ENCODE results near the gene SGPP1.
"Not testable (repeated sequence)": the region's sequence is repeated elsewhere in the genome, so short reads cannot be mapped to it uniquely, and the experiment has no call there.

The SGPP1 gene

GRCh38 chr14:63676615-63677014, 51.2 kb downstream of the SGPP1 start:
- Histone ChIP-seq H3K4me3 (ENCODE audit: insufficient read depth, low read depth, low read length) (no peak overlapping the region), H3K27me3 (ENCODE audit: control insufficient read depth, insufficient read depth, low read length, poor library complexity, severe bottlenecking) (no peaks in the 10 kb centered on the region), H3K27ac (ENCODE audit: insufficient read depth, low read depth, low read length, poor library complexity, severe bottlenecking) (no peak overlapping the region), H3K36me3 (ENCODE audit: control insufficient read depth, insufficient read depth, low read length) (no peaks in the 10 kb centered on the region), H3K4me1 (ENCODE audit: control insufficient read depth, insufficient read depth, low read length) (no peaks in the 10 kb centered on the region), H3K9me3 (ENCODE audit: control insufficient read depth, low read length) (no peaks in the 10 kb centered on the region)
- WGBS, 2 experiments = 96 to 98% methylated on average over 3 of the region's 3 CpGs

- no peak overlapping the region for H3K27ac ChIP-seq (ENCODE audit: insufficient read depth, low read depth, low read length, poor library complexity, severe bottlenecking)
- H3K4me1 ChIP-seq (ENCODE audit: control insufficient read depth, insufficient read depth, low read length) = no peaks in the 10 kb centered on the region
- WGBS, 2 experiments = 86 to 87% methylated on average over 7 of the region's 7 CpGs
- H3K36me3 ChIP-seq (ENCODE audit: control insufficient read depth, insufficient read depth, low read length) = no peaks in the 10 kb centered on the region
- H3K4me3 ChIP-seq (ENCODE audit: insufficient read depth, low read depth, low read length) = no peak overlapping the region
- no peaks in the 10 kb centered on the region for H3K9me3 ChIP-seq (ENCODE audit: control insufficient read depth, low read length)
- no peaks in the 10 kb centered on the region for H3K27me3 ChIP-seq (ENCODE audit: control insufficient read depth, insufficient read depth, low read length, poor library complexity, severe bottlenecking)
These were observed 53.9 kb downstream of the SGPP1 start for GRCh38 chr14:63673886-63674497.

- Histone ChIP-seq H3K9me3 (ENCODE audit: control insufficient read depth, low read length) (no peaks in the 10 kb centered on the region), H3K36me3 (ENCODE audit: control insufficient read depth, insufficient read depth, low read length) (no peaks in the 10 kb centered on the region), H3K27ac (ENCODE audit: insufficient read depth, low read depth, low read length, poor library complexity, severe bottlenecking) (no peak overlapping the region), H3K4me3 (ENCODE audit: insufficient read depth, low read depth, low read length) (no peak overlapping the region), H3K27me3 (ENCODE audit: control insufficient read depth, insufficient read depth, low read length, poor library complexity, severe bottlenecking) (no peaks in the 10 kb centered on the region), H3K4me1 (ENCODE audit: control insufficient read depth, insufficient read depth, low read length) (no peaks in the 10 kb centered on the region)
- 89 to 90% methylated on average over 5 of the region's 5 CpGs for WGBS, 2 experiments
These were observed 54.6 kb downstream of the SGPP1 start for GRCh38 chr14:63673255-63673654.

GRCh38 chr14:63672417-63673180, 55.3 kb downstream of the SGPP1 start:
- Histone ChIP-seq H3K27ac (ENCODE audit: insufficient read depth, low read depth, low read length, poor library complexity, severe bottlenecking) (no peak overlapping the region), H3K27me3 (ENCODE audit: control insufficient read depth, insufficient read depth, low read length, poor library complexity, severe bottlenecking) (no peaks in the 10 kb centered on the region), H3K4me1 (ENCODE audit: control insufficient read depth, insufficient read depth, low read length) (no peaks in the 10 kb centered on the region), H3K36me3 (ENCODE audit: control insufficient read depth, insufficient read depth, low read length) (no peaks in the 10 kb centered on the region), H3K9me3 (ENCODE audit: control insufficient read depth, low read length) (no peaks in the 10 kb centered on the region), H3K4me3 (ENCODE audit: insufficient read depth, low read depth, low read length) (no peak overlapping the region)
- WGBS, 2 experiments = 87 to 89% methylated on average over 7 of the region's 7 CpGs

- 84 to 88% methylated on average over 3 of the region's 3 CpGs for WGBS, 2 experiments
- no peak overlapping the region for H3K4me3 ChIP-seq (ENCODE audit: insufficient read depth, low read depth, low read length)
These were observed 55.9 kb downstream of the SGPP1 start for GRCh38 chr14:63671987-63672386.

GRCh38 chr14:63670692-63671091, 57.2 kb downstream of the SGPP1 start:
- Histone ChIP-seq H3K27ac (ENCODE audit: insufficient read depth, low read depth, low read length, poor library complexity, severe bottlenecking) (no peak overlapping the region), H3K9me3 (ENCODE audit: control insufficient read depth, low read length) (no peaks in the 10 kb centered on the region), H3K4me1 (ENCODE audit: control insufficient read depth, insufficient read depth, low read length) (no peaks in the 10 kb centered on the region), H3K27me3 (ENCODE audit: control insufficient read depth, insufficient read depth, low read length, poor library complexity, severe bottlenecking) (no peaks in the 10 kb centered on the region), H3K4me3 (ENCODE audit: insufficient read depth, low read depth, low read length) (no peak overlapping the region), H3K36me3 (ENCODE audit: control insufficient read depth, insufficient read depth, low read length) (no peaks in the 10 kb centered on the region)

More at GRCh38 chr14:63671987-63672386, 55.9 kb downstream of the SGPP1 start:
- Histone ChIP-seq H3K36me3 (ENCODE audit: control insufficient read depth, insufficient read depth, low read length) (no peaks in the 10 kb centered on the region), H3K9me3 (ENCODE audit: control insufficient read depth, low read length) (no peaks in the 10 kb centered on the region), H3K27ac (ENCODE audit: insufficient read depth, low read depth, low read length, poor library complexity, severe bottlenecking) (no peak overlapping the region), H3K4me1 (ENCODE audit: control insufficient read depth, insufficient read depth, low read length) (no peaks in the 10 kb centered on the region), H3K27me3 (ENCODE audit: control insufficient read depth, insufficient read depth, low read length, poor library complexity, severe bottlenecking) (no peaks in the 10 kb centered on the region)

GRCh38 chr14:63666335-63666734, 61.5 kb downstream of the SGPP1 start:
- Histone ChIP-seq H3K9me3 (ENCODE audit: control insufficient read depth, low read length) (no peaks in the 10 kb centered on the region), H3K27me3 (ENCODE audit: control insufficient read depth, insufficient read depth, low read length, poor library complexity, severe bottlenecking) (no peaks in the 10 kb centered on the region), H3K27ac (ENCODE audit: insufficient read depth, low read depth, low read length, poor library complexity, severe bottlenecking) (no peak overlapping the region), H3K4me3 (ENCODE audit: insufficient read depth, low read depth, low read length) (no peak overlapping the region), H3K36me3 (ENCODE audit: control insufficient read depth, insufficient read depth, low read length) (no peaks in the 10 kb centered on the region), H3K4me1 (ENCODE audit: control insufficient read depth, insufficient read depth, low read length) (no peaks in the 10 kb centered on the region)
- WGBS, 2 experiments = 79 to 83% methylated on average over 1 of the region's 1 CpG

GRCh38 chr14:63663428-63664341, 64.2 kb downstream of the SGPP1 start:
- no peak overlapping the region for H3K4me3 ChIP-seq (ENCODE audit: insufficient read depth, low read depth, low read length)
- no peak overlapping the region for H3K27ac ChIP-seq (ENCODE audit: insufficient read depth, low read depth, low read length, poor library complexity, severe bottlenecking)
- no peaks in the 10 kb centered on the region for H3K9me3 ChIP-seq (ENCODE audit: control insufficient read depth, low read length)
- H3K4me1 ChIP-seq (ENCODE audit: control insufficient read depth, insufficient read depth, low read length) = no peaks in the 10 kb centered on the region
- H3K36me3 ChIP-seq (ENCODE audit: control insufficient read depth, insufficient read depth, low read length) = no peaks in the 10 kb centered on the region
- H3K27me3 ChIP-seq (ENCODE audit: control insufficient read depth, insufficient read depth, low read length, poor library complexity, severe bottlenecking) = no peaks in the 10 kb centered on the region
- 93% methylated on average over 12 of the region's 12 CpGs for WGBS, 2 experiments

GRCh38 chr14:63662776-63663175, 65.1 kb downstream of the SGPP1 start:
- Histone ChIP-seq H3K27me3 (ENCODE audit: control insufficient read depth, insufficient read depth, low read length, poor library complexity, severe bottlenecking) (no peaks in the 10 kb centered on the region), H3K9me3 (ENCODE audit: control insufficient read depth, low read length) (no peaks in the 10 kb centered on the region)
- 95 to 97% methylated on average over 8 of the region's 8 CpGs for WGBS, 2 experiments

GRCh38 chr14:63661881-63662280, 66.0 kb downstream of the SGPP1 start:
- not testable (repeated sequence) for H3K36me3 ChIP-seq (ENCODE audit: control insufficient read depth, insufficient read depth, low read length); H3K4me3 ChIP-seq (ENCODE audit: insufficient read depth, low read depth, low read length); H3K27me3 ChIP-seq (ENCODE audit: control insufficient read depth, insufficient read depth, low read length, poor library complexity, severe bottlenecking); H3K4me1 ChIP-seq (ENCODE audit: control insufficient read depth, insufficient read depth, low read length); H3K27ac ChIP-seq (ENCODE audit: insufficient read depth, low read depth, low read length, poor library complexity, severe bottlenecking); H3K9me3 ChIP-seq (ENCODE audit: control insufficient read depth, low read length)
- WGBS, 2 experiments = 96 to 98% methylated on average over 10 of the region's 10 CpGs

More at GRCh38 chr14:63662776-63663175, 65.1 kb downstream of the SGPP1 start:
- H3K36me3 ChIP-seq (ENCODE audit: control insufficient read depth, insufficient read depth, low read length) = no peaks in the 10 kb centered on the region
- H3K4me3 ChIP-seq (ENCODE audit: insufficient read depth, low read depth, low read length) = no peak overlapping the region
- H3K4me1 ChIP-seq (ENCODE audit: control insufficient read depth, insufficient read depth, low read length) = no peaks in the 10 kb centered on the region
- H3K27ac ChIP-seq (ENCODE audit: insufficient read depth, low read depth, low read length, poor library complexity, severe bottlenecking) = no peak overlapping the region

All from ectodermal cell (in vitro differentiated cells).